GM18498 (cell line): ENCODE data around the gene SCT.

Experiments used
- ATAC-seq: cut with Tn5 transposase; IDR thresholded peaks from one replicate; pipeline ENCODE4 v1.9.1; 2021; ENCODE audit warnings: mild to moderate bottlenecking, moderate library complexity; ENCODE audit not compliant: unreplicated experiment

SCT gene

GRCh38 chr11:611001-611996 lies 15.7 kb downstream of the SCT start:
- ATAC-seq = no peak

DNA sequence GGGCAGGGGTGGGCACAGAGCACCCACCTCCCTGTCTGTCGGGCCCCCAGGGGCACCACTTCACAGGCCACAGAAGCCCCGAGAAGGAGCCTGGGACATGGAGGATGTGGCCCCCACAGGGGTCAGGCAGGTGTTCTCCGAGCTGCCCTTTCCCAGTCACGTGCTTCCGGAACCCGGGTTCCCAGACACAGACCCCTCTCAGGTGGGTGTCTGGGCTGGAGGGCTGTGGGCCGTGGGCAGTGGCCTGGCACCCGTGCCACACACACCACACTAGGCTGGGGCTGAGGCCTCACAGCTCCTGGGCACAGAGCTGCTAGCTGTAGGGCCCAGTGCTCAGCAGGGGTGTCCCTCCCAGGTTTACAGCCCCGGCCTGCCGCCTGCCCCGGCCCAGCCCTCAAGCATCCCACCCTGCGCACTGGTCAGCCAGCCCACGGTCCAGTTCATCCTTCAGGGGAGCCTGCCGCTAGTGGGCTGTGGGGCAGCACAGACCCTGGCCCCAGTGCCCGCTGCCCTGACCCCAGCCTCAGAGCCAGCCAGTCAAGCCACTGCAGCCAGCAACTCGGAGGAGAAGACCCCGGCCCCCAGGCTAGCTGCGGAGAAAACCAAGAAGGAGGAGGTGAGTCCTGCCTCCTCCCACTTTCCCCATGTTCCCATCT lies 16.7 kb downstream of the SCT start:
- no peak for ATAC-seq

GRCh38 chr11:609341-609811 lies 17.6 kb downstream of the SCT start:
- no peak for ATAC-seq

- no peak for ATAC-seq
Measured at GRCh38 chr11:608791-609251, 18.2 kb downstream of the SCT start.

DNA sequence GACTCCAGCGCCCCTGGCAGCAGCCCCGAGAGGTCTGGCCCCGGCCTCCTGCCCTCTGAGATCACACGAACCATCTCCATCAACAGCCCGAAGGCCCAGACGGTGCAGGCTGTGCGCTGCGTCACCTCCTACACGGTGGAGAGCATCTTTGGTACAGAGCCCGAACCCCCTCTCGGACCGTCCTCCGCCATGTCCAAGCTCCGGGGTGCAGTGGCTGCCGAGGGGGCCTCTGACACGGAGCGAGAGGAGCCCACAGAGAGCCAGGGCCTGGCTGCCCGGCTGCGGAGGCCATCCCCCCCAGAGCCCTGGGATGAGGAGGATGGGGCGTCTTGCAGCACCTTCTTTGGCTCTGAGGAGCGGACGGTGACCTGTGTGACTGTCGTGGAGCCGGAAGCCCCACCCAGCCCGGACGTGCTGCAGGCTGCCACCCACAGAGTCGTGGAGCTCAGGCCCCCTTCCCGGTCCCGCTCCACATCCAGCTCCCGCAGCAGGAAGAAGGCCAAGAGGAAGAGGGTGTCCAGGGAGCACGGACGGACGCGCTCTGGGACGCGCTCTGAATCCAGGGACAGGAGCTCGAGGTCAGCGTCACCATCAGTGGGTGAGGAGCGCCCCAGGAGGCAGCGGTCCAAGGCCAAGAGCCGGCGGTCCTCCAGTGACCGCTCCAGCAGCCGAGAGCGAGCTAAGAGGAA lies 18.9 kb downstream of the SCT start:
- no peak for ATAC-seq

GRCh38 chr11:607020-607780 lies 19.8 kb downstream of the SCT start:
- no peak for ATAC-seq

- no peak for ATAC-seq
Measured at GRCh38 chr11:606245-606644, 20.7 kb downstream of the SCT start.

- no peak for ATAC-seq
Measured at GRCh38 chr11:605286-606129, 21.5 kb downstream of the SCT start.

DNA sequence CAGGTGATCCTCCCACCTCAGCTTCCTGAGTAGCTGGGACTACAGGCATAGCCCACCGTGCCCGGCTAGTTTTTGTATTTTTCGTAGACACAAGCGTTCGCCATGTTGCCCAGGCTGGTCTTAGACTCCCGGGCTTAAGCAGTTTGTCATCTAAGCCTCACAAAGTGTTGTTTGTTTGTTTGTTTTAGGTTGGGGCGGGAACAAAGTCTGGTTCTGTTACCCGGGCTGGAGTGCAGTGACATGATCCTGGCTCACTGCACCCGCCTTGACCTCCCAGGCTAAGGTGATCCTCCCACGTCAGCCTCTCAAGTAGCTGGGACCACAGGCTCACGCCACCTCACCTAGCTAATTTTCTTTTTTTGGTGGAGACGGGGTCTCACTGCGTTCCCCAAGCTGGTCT lies 23.8 kb downstream of the SCT start:
- no peak for ATAC-seq

DNA sequence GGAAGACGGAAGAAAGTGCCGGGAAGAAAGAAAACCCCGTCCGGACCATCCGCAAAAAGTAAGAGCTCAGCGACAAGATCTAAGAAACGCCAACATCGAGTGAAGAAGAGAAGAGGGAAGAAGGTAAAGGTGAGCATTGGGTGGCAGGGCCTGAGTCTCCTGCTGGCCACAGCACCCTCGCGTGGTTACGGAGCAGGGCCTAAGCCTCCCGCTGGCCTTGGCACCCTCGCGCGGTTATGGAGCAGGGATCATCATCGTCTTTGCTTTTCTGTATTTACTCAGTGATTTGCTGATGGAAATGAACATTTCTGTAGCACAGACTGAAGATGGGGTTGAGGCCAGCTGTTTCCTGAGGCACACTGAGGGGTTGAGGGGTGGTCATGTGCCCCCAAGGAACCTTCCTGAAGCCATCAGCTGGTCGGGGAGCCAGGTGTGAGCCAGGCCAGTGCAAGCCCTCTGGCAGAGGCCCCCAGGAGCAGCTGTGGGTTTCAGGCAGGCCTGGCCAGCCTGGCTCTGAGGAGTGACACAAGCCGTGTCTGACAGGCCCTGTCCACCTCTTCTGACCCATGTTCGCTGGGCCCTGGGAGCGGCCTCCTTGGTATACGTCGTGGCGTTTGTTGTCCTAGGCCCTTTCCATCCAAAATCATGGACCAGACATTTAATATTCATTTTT lies 25.3 kb downstream of the SCT start:
- no peak for ATAC-seq

- no peak for ATAC-seq
Measured at GRCh38 chr11:598005-598680, 28.8 kb downstream of the SCT start.

DNA sequence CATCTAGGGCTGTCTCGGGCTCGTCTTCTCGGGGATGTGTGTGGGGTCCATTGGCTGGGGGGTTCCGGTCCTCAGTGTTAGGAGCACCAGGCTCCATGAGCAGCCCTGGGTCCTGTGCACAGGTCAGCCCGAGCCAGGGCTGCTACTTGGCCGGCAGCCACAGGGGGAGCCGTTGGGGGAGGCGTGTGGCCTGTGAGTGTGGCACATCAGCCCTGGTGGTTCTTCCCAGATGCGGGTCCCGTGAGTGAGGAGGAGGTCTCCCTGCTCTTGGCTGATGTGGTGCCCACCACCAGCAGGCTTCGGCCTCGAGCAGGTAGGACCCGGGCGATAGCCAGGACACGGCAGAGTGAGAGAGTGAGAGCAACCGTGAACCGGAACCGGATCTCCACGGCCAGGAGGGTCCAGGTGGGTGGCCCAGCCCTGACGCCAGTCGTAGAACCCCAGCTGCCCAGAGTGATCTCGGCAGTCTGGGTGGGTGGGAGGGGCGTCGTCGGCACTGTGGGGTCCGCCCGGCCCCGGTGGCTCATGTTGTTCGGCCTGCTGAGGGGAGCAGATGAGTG lies 29.7 kb downstream of the SCT start:
- ATAC-seq = no peak

DNA sequence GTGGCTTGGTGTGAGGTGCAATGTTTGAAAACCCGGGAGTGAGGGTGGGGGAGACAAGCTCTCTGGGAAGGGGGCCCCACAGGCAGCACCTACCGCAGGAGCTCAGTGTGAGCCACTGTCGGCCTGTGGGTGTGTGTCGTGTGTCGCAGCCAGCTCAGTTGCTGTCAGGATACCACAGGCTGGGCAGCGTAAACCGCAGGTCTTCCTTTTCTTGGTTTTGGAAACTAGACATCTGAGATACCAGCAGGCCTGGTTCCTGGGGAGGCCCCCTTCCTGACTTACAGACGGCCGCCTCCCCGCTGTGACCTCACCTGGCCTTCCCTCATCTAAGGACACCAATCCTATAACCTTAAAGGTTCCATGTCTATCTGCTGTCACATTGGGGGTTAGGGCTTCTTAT lies 30.6 kb downstream of the SCT start:
- no peak for ATAC-seq

- ATAC-seq = no peak
Measured at GRCh38 chr11:595400-595799, 31.6 kb downstream of the SCT start.

DNA sequence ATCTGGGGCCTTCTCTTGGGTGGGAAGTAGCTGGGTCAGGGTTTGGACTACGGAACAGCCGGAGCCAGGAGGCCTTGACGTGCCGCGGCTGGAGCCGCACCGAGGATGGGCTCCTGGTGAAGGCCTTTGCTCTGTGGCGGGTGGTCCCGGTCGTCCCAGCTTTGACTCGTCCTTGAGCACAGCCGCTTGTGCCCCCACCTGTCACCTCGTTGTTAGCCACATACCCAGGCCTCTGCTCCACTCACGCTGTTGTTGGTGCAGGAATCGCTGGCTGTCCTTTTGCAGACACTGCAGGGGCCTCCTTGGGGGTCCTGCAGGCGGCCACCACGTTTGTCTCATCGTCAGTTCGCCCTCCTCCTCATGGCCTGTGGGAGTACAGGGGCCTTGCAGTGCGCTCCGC lies 33.6 kb downstream of the SCT start:
- ATAC-seq = no peak

- ATAC-seq = no peak
Measured at GRCh38 chr11:592918-593317, 34.1 kb downstream of the SCT start.

DNA sequence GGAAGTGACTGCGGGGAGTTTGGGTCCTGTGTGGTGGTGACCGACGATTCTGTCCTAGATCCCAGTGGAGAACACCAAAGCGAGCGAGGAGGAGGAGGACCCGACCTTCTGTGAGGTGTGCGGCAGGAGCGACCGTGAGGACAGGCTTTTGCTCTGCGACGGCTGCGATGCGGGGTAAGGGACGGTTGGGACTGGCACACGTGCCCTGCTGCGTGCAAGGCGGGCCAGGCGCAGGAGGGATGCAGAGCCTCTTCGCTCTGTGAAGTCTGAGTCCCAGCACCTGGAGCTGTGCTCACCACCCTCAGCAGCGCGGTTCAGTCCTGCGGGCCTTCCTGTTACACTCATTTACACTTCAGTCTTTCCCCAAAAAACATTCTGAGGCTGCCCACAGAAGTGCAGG lies 34.5 kb downstream of the SCT start:
- ATAC-seq = no peak

DNA sequence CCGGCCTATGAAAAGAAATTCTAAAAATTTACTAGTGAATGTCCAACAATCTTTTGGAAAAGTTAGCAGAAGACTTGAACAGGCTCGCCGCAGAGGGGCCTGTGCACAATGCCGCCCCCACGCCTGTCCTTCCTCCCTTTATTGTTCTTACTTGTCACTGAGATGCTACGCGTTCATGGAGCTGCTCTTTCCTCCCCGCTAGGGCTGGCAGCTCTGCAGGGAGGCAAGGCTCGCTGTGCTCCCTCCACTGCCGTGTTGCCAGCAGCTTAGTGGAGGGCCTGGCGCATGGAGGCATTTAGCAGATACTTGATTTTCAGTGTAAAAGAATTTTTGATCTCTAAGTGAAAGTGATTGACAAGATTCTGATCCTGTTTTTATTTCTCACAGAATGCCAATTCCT lies 36.0 kb downstream of the SCT start:
- ATAC-seq = no peak
